BJ (cell line): Measurements from ENCODE around the gene UBA5. TPM values are rescaled to one million over a fixed set of nuclear protein-coding genes. Genes with fewer than 3 reads are reported as not detected.

ENCODE experiments used
- CTCF ChIA-PET: fragments of 350-600 bp; formaldehyde crosslinking; extraction: SDS; loops from one replicate; lab custom pipeline; 2021; ENCODE audit warnings: antibody characterized with exemption, inconsistent platforms; lab: Yijun Ruan, JAX
- POLR2A ChIA-PET: fragments of 300-600 bp; sonication (Branson Sonifier 250); formaldehyde crosslinking; extraction: SDS; loops from one replicate; lab custom pipeline; 2021; ENCODE audit warnings: antibody characterized with exemption; lab: Charles Lee
- DNase-seq: peaks from one replicate; pipeline ENCODE4 v3.0.0-alpha.2; 2011; ENCODE audit warnings: low read depth
- H3K27me3 ChIP-seq: 2 replicates; pipeline ENCODE4 v1.6.0; 2011; ENCODE audit warnings: low read length; ENCODE audit not compliant: control insufficient read depth, insufficient read depth
- H3K36me3 ChIP-seq: 2 replicates; pipeline ENCODE4 v1.5.1; 2011; ENCODE audit warnings: low read length; ENCODE audit not compliant: control insufficient read depth, insufficient read depth
- H3K4me3 ChIP-seq: 2 replicates; pipeline ENCODE4 v1.5.1; 2011; ENCODE audit warnings: low read depth, mild to moderate bottlenecking, control low read depth, low read length
- polyA plus RNA-seq: library from polyadenylated mRNA; depleted of rRNA; stranded (reverse); fragments of >200 nt; gene quantifications from 2 replicates; pipeline ENCODE4 v1.2.3, GENCODE V29; 2011
- TF ChIP-seq, protein P1 (sequence below): IDR thresholded peaks from 2 replicates; pipeline ENCODE4 v1.5.1; 2011; ENCODE audit warnings: low read depth, mild to moderate bottlenecking, control low read depth, inconsistent platforms, low read length, moderate library complexity; ENCODE audit not compliant: insufficient read depth

UBA5 gene
- polyA plus RNA-seq, 1 experiment, result 26.2 TPM

DNA sequence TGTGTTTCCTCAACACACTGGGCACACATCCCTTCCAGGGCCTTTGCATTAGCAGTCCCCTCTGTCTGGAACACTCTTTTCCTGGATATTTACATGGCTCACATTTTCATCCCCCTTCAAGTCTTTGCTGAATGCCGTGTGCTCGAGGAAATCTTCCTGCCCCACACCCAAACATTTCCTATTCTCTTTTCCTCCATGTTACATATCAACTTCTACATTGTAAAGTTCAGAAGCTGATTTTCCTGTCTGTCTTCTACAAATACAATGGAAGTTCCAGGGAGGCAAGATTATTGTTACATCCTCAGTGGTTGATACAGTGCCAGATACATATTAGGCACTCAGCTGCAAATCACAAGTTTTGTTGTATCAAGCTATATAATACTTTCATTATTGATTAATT is 4.7 kb upstream of the UBA5 start:
- TF ChIP-seq, protein P1, sequence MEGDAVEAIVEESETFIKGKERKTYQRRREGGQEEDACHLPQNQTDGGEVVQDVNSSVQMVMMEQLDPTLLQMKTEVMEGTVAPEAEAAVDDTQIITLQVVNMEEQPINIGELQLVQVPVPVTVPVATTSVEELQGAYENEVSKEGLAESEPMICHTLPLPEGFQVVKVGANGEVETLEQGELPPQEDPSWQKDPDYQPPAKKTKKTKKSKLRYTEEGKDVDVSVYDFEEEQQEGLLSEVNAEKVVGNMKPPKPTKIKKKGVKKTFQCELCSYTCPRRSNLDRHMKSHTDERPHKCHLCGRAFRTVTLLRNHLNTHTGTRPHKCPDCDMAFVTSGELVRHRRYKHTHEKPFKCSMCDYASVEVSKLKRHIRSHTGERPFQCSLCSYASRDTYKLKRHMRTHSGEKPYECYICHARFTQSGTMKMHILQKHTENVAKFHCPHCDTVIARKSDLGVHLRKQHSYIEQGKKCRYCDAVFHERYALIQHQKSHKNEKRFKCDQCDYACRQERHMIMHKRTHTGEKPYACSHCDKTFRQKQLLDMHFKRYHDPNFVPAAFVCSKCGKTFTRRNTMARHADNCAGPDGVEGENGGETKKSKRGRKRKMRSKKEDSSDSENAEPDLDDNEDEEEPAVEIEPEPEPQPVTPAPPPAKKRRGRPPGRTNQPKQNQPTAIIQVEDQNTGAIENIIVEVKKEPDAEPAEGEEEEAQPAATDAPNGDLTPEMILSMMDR, result no peak
- Histone ChIP-seq H3K27me3 (no peaks in the 10 kb centered on the region), H3K36me3 (no peaks in the 10 kb centered on the region), H3K4me3 (no peak overlapping the region)
- no peak for DNase-seq
- CTCF ChIA-PET, result interaction anchor here (1.4 kb wide), 1 partner anchor 13 kb away, joined by 3 read pairs; no protein-coding TSS in a partner anchor
- POLR2A ChIA-PET, result no interaction called here

DNA sequence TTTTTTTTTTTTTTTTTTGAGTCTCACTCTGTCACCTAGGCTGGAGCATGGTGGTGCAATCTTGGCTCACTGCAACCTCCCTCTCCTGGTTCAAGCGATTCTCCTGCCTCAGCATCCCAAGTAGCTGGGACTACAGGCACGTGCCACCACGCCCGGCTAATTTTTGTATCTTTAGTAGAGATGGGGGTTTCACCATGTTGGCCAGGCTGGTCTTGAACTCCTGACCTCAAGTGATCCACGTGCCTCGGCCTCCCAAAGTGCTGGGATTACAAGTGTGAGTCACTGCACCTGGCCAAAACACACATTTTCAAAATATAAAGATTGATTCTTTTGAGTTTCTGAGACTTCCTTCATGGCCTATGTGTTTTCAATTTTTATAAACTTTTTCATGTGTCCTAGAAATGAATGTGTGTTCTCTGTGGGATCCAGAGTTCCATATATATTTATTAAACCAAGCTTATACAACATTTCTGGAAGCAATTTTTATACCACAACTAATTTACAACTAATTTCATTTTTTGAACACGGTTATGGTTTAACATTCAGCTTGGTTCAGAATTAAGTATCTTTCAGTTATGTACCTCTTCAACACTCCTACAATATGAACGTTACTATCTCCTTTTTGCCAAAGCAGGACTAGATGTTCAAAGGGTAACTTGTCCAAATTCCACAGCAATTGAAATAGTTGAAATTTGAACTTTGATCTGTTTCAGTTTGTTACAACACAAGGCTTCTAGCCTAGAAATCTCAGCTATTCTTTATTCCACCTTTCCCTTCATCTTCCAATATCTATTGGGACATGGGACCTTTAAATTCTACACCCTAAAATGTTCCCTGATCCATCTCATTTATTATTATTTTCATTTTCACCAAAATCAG is 2.0 kb upstream of the UBA5 start:
- no peaks in the 10 kb centered on the region for H3K27me3 ChIP-seq
- H3K4me3 ChIP-seq, result peak overlapping the region; percentile 64
- no peaks in the 10 kb centered on the region for H3K36me3 ChIP-seq
- TF ChIP-seq, protein P1, result no peak
- POLR2A ChIA-PET, result interaction anchor here (1.0 kb wide), 1 partner anchor 10 kb away, joined by 4 read pairs; no protein-coding TSS in a partner anchor
- no peak for DNase-seq
- CTCF ChIA-PET, result interaction anchor here (0.6 to 3.3 kb wide), 12 partner anchors 8 to 131 kb away, joined by 3 to 14 read pairs (median 3); no protein-coding TSS in a partner anchor

DNA sequence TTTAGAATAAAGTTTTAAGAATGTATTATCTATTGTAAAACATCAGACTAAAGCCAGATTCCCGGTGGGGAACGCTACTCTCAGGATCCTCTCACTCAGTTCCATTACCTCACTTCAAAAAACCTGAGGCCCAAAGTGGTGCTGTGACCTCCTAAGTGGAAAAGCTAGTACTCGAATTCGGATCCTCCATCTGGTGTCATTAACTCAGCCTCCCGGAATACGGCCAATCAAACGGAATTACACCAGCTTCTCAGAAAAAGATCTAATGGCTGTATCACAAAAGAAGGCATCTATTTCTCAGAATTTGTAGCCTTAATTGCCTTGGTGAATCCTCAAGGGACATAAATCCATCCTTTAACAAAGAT is 1.1 kb upstream of the UBA5 start:
- TF ChIP-seq, protein P1, result no peak
- POLR2A ChIA-PET, result interaction anchor here (0.7 to 1.3 kb wide), 3 partner anchors 10 to 1021 kb away, joined by 3 to 7 read pairs (median 4); no protein-coding TSS in a partner anchor
- CTCF ChIA-PET, result interaction anchor here (0.9 to 3.3 kb wide), 10 partner anchors 9 to 132 kb away, joined by 3 to 14 read pairs (median 4); no protein-coding TSS in a partner anchor
- H3K27me3 ChIP-seq, result no peaks in the 10 kb centered on the region
- no peak for DNase-seq
- peak overlapping the region; percentile 64 for H3K4me3 ChIP-seq
- H3K36me3 ChIP-seq, result no peaks in the 10 kb centered on the region

GRCh38 chr3:132659365-132660051 is 621 bp upstream of the UBA5 start, which contains the start of gene ACAD11:
ACAD11 (minus strand) TSS chr3:132659809; CDS start chr3:132659751, 58 bp downstream.
- TF ChIP-seq, protein P1, result peak; percentile 79
- Histone ChIP-seq H3K36me3 (no peaks in the 10 kb centered on the region), H3K4me3 (peak within 1 kb of the TSS; percentile 64), H3K27me3 (no peaks in the 10 kb centered on the region)
- ChIA-PET POLR2A (interaction anchor here (0.7 to 1.3 kb wide), 3 partner anchors 9 to 1022 kb away, joined by 3 to 7 read pairs (median 4); no protein-coding TSS in a partner anchor), CTCF (interaction anchor here (0.9 to 3.3 kb wide), 11 partner anchors 8 to 132 kb away, joined by 3 to 14 read pairs (median 4); no protein-coding TSS in a partner anchor)
- no peak for DNase-seq

- no peak for DNase-seq
- ChIA-PET CTCF (interaction anchor here (0.9 to 3.3 kb wide), 4 partner anchors 9 to 125 kb away, joined by 3 to 14 read pairs (median 10); no protein-coding TSS in a partner anchor), POLR2A (interaction anchor here (0.6 kb wide), 1 partner anchor 115 kb away, joined by 3 read pairs; no protein-coding TSS in a partner anchor)
- H3K36me3 ChIP-seq, result no peaks in the 10 kb centered on the region
- no peaks in the 10 kb centered on the region for H3K27me3 ChIP-seq
- TF ChIP-seq, protein P1, result no peak
- peak overlapping the region; percentile 64 for H3K4me3 ChIP-seq
Observed at GRCh38 chr3:132660811-132661070, 612 bp downstream of the UBA5 start.
